NCI-H524 (cell line): ENCODE measurements around the gene APELA.
"Not testable (repeated sequence)": the region's sequence is repeated elsewhere in the genome, so short reads cannot be mapped to it uniquely, and the experiment has no call there.

Experiments used
- DNase-seq, 2 experiments: peaks; one replicate each; lab custom pipeline; 2025; lab: John Stamatoyannopoulos, UW

APELA gene

GRCh38 chr4:164876700-164877324 is at the start of gene APELA:
Gene APELA, plus strand, starts transcription at chr4:164877178. Its CDS starts 154 bp downstream, at chr4:164877332.
- no peak for DNase-seq

GRCh38 chr4:164828955-164829354 is 48.0 kb upstream of the APELA start:
- DNase-seq = no peak

DNA sequence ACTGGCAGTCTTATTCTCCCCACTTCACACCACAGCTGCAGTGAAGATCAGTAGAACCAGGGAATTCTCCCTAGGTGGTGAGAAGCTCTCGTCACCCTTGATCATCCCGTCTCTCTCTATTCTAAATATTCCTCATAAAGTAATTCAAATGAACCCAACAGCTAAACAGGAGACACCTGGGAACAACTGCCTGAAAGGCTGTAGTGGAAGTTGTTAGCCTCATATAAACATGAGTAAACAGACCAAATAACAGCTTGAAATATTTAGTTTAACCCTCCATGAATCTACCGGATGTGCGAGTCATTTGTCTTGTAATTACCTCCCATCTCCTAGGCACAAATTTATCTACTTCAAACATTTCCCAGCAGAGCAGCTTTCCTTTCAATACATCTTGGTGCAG is 30.4 kb upstream of the APELA start:
- no peak for DNase-seq

GRCh38 chr4:164847016-164847415 is 30.0 kb upstream of the APELA start:
- DNase-seq = no peak

- no peak for DNase-seq
Observed at GRCh38 chr4:164847967-164848649, 28.9 kb upstream of the APELA start.

DNA sequence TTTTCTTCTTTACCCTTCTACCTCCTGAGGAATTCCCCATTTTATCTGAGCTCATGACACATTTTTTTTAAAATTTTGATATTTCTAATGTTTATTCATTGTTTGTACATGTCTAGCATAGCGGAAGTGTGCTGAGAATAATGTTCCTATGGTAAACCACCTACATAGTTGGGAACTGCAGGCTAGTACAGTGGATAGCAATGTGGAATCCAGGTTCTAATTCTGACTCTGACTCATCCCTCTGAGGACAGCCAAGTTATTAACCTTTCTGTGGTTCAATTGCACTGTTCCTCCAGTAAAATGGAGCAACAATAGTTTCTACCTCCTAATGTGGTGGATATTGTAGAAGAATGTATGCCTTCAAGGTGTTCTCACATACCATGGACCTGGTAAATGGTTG is 20.6 kb upstream of the APELA start:
- DNase-seq = no peak

GRCh38 chr4:164866817-164867490 is 10.0 kb upstream of the APELA start:
- DNase-seq = no peak

DNA sequence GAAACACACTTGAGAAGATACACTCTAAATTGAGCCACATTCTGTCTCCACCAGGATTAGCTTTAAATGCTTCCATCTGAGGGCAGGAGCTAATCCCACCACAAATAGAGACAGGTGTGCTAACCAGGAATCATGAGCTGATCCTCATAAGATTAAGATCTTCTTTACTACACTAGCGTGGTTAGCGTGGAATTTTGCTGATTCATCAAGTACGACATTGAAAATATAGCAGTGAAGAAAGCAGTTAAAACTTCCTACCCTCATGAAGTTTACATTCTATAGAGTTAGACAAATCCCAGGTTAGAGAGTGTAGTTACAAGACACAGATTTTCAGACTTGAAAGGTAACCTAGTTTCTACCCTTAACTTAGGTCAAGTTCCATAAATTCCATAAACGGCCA is 5.3 kb upstream of the APELA start:
- DNase-seq = peak in 1 of 2 experiments; percentile 18

DNA sequence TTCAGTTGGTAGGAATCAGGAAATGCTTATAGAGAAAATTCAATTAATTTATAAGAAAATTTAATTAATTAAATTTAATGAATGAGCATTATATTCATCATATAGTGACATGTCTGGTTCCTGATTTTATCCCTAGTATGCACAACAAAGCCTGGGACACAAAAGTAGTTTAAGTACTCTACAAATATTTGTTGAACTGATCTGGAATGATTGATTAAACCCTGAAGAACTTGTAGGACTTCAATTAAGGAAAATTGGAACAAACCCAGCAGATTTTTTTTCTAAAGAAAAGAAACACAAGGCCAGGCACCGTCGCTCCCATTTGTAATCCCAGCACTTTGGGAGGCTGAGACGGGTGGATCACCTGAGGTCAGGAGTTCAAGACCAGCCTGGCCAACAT is 4.5 kb upstream of the APELA start:
- no peak for DNase-seq

GRCh38 chr4:164874789-164875188 is 2.2 kb upstream of the APELA start:
- peak in 1 of 2 experiments; percentile 23 for DNase-seq

DNA sequence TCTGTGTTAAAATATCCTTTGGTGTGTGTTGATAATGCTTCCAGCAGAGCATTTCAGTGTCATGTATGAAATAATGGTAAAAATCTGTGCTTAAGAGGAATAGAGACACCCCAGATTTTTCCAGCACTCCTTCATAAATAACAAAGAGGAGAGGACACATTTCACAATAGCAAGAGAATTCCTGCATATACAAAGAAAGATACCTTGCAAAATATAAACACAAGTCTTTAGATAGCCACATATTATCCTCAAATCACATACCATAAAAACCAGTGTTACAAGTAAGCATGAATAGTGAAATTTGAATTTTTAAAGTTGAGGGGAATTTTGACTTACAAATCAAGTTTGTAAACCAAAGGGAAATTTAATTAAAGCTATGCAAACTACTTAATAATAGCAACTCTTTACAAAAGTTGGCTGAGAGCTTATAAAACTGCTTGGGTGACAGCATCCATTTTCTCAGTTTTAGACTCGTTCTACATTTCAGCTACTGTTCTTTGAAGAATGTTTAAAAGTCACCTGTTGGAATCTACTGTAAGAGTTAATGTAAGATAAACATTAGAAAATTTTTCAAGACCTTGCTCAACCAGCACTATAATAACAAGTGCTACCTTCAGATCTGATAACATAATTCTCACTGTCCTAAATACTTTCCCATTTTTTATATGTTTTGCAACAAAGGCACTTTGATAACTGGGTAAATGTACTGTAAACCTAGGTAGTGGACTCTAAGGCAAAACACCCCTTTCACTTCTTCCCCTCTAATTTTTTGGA is 3.7 kb downstream of the APELA start:
- no peak for DNase-seq

DNA sequence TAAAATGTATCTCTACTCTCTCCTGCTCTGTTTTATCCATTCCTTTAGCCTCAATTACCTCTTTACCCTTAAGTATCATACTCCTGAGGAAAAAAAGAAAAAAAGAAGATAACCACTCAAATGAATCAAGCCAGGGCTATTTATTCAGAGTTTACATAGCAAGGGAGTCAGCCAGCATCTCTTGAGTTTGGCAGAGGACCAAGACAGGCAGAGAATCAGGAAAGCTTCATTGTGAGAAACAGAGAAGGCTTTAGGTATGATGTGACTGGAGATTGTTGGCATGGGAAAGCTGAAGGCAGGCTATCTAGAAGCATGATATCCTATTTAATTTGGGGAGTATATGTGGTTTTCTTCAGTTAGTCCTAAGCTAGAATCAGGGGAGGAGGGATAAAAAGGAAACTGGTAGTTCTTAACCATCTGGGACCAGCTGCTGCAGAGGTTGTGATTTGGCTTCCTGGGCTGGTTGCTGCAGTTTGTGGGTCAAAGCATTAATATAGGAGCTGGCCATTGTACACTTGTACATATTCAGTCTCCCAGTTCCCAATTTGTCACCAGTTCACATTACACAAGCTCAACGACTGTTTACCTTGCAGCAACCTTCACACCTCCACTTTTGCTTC is 11.2 kb downstream of the APELA start:
- no peak for DNase-seq

DNA sequence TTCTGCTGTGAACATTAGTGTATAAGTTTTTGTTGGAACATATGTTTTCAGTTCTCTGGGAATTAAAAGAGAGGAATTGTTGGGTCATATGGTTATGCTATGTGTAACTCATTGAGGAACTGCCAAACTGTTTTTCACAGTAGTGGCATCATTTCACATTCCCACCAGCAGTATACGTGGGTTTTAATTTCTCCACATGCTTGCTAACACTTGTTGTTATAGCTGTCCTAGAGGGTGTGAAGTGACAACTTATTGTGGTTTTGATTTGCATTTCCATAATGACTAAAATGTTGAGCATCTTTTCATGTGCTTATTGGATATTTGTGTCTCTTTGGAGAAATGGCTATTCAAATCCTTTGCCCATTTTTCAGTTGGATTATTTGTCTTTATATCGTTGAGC is 13.7 kb downstream of the APELA start:
- no peak for DNase-seq

GRCh38 chr4:164892018-164892417 is 15.0 kb downstream of the APELA start:
- DNase-seq = no peak

DNA sequence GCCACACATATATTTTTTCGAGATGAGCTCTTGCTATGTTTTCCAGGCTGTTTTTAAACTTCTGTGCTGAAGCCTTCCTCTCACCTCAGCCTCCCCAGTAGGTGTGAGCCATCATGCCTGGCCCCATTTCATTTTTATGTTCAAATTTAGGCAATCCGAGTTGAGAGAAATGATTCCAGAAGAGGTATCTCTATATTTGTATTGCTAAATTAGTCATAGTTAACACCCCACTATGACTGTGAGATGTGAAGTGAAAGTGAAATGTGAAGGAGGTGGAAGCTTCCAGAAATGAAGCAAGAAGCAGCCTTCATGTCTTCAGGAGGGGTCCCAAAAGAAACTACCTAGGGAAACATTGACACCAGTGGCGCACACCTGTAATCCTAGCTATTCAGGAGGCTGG is 17.7 kb downstream of the APELA start:
- no peak for DNase-seq

- no peak for DNase-seq
Observed at GRCh38 chr4:164902608-164903007, 25.6 kb downstream of the APELA start.

GRCh38 chr4:164904336-164904735 is 27.4 kb downstream of the APELA start:
- DNase-seq = no peak

GRCh38 chr4:164904941-164905340 is 28.0 kb downstream of the APELA start:
- no peak for DNase-seq

DNA sequence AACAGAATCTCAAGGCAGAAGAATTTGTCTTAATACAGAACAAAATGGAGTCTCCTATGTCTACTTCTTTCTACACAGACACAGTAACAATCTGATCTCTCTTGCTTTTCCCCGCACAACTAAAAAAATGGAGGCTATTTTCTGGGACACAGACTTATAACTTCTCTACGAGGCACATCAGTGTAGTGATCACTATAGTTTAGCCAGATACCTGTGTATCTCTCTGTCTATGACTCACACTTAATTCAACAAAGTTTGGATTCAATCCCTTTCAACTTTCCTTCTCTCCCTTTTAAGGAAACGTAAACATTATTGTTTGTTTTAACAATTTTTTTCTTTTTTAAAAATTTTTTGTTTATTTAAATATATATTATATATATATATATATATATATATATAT is 29.4 kb downstream of the APELA start:
- no peak for DNase-seq

- not testable (repeated sequence) for DNase-seq
Observed at GRCh38 chr4:164913506-164913905, 36.5 kb downstream of the APELA start.

- DNase-seq = no peak
Observed at GRCh38 chr4:164918956-164919355, 42.0 kb downstream of the APELA start.

DNA sequence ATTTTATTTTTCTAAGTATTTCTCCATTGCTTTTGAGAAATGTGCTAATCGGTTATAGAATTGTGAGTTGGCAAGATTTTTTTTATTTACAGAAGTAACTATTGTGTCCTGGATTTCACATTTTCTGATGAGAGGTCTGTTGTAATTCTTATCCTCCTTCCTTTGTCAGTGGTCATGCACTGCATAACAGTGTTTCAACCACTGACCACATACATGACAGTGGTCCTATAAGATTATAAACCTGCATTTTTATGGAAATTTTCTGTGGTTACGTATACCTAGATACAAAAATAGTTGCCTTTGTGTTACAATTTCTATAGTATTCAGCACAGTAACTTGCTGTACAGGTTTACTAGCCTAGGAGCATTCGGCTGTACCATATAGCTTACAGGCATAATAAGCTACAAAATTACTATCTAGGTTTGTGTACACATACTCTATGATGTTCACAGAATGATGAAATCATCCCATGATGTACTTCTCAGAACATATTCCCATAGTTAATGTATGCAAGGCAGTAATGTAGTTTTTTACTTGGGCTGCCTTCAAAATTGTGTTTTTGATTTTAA is 47.8 kb downstream of the APELA start:
- no peak for DNase-seq
